OCI-LY1 (cell line): ENCODE results near the gene GPR62.

ENCODE experiments used
- H2AFZ ChIP-seq: fragments of 200-600 bp; sonication (generic), shearing (Covaris generic); 2 replicates; pipeline ENCODE4 v1.6.0; 2014; ENCODE audit warnings: antibody characterized with exemption, mild to moderate bottlenecking, low read length
- H3F3A ChIP-seq: fragments of 200-600 bp; sonication (generic), shearing (Covaris generic); 2 replicates; pipeline ENCODE4 v1.6.0; 2014; ENCODE audit warnings: mild to moderate bottlenecking, antibody characterized with exemption, low read length, moderate library complexity; ENCODE audit not compliant: insufficient read depth
- H3K27ac ChIP-seq: fragments of 200-600 bp; sonication (generic); 2 replicates; pipeline ENCODE4 v1.5.1; 2014; ENCODE audit warnings: low read length, mixed run types, mild to moderate bottlenecking, low read depth; ENCODE audit not compliant: poor library complexity, severe bottlenecking
- H3K27me3 ChIP-seq: fragments of 200-600 bp; sonication (generic); 2 replicates; pipeline ENCODE4 v1.6.0; 2014; ENCODE audit warnings: antibody characterized with exemption, mild to moderate bottlenecking, low read length, moderate library complexity; ENCODE audit not compliant: insufficient read depth
- H3K36me3 ChIP-seq: fragments of 200-600 bp; sonication (generic); 2 replicates; pipeline ENCODE4 v1.6.1; 2014; ENCODE audit warnings: mild to moderate bottlenecking, antibody characterized with exemption, low read length, moderate library complexity, mixed read lengths; ENCODE audit not compliant: insufficient read depth
- H3K4me1 ChIP-seq: fragments of 200-600 bp; sonication (generic); 2 replicates; pipeline ENCODE4 v1.5.1; 2014; ENCODE audit warnings: mild to moderate bottlenecking, low read length, moderate library complexity; ENCODE audit not compliant: insufficient read depth, severe bottlenecking
- H3K4me2 ChIP-seq: fragments of 200-600 bp; sonication (generic), shearing (Covaris generic); 2 replicates; pipeline ENCODE4 v1.6.1; 2014; ENCODE audit warnings: low read length
- H3K4me3 ChIP-seq: fragments of 200-600 bp; sonication (generic); 2 replicates; pipeline ENCODE4 v1.5.1; 2014; ENCODE audit warnings: low read length, low read depth, mild to moderate bottlenecking, mixed read lengths; ENCODE audit not compliant: poor library complexity, severe bottlenecking
- H3K79me2 ChIP-seq: fragments of 200-600 bp; shearing (Covaris generic); 2 replicates; pipeline ENCODE4 v1.6.1; 2016; ENCODE audit warnings: mixed run types, low read length, mixed read lengths; ENCODE audit not compliant: insufficient read depth
- H3K9ac ChIP-seq: fragments of 200-600 bp; sonication (generic), shearing (Covaris generic); 2 replicates; pipeline ENCODE4 v1.6.1; 2014; ENCODE audit warnings: mild to moderate bottlenecking, low read length, mixed read lengths
- H3K9me2 ChIP-seq: fragments of 200-600 bp; sonication (generic), shearing (Covaris generic); 2 replicates; pipeline ENCODE4 v1.6.1; 2014; ENCODE audit warnings: low read depth, mild to moderate bottlenecking, low read length, mixed read lengths
- H3K9me3 ChIP-seq: fragments of 200-600 bp; shearing (Covaris generic); 2 replicates; pipeline ENCODE4 v1.6.1; 2014; ENCODE audit warnings: low read length, mixed read lengths
- H4K20me1 ChIP-seq: fragments of 200-600 bp; sonication (generic), shearing (Covaris generic); 2 replicates; pipeline ENCODE4 v1.6.0; 2016; ENCODE audit warnings: mild to moderate bottlenecking, low read length; ENCODE audit not compliant: insufficient read depth
- EZH2 ChIP-seq: fragments of 200-600 bp; sonication (generic), shearing (Covaris generic); IDR thresholded peaks from 2 replicates; pipeline ENCODE4 v1.8.0; 2017; ENCODE audit warnings: borderline replicate concordance, mixed run types, mild to moderate bottlenecking, antibody characterized with exemption, low read length, moderate library complexity, mixed read lengths
- TF ChIP-seq, protein P1 (sequence below): fragments of 200-600 bp; sonication (generic), shearing (Covaris generic); IDR thresholded peaks from 2 replicates; pipeline ENCODE4 v1.5.1; 2017; ENCODE audit warnings: mild to moderate bottlenecking, antibody characterized with exemption, low read length, moderate library complexity, mixed read lengths

GPR62 gene

DNA sequence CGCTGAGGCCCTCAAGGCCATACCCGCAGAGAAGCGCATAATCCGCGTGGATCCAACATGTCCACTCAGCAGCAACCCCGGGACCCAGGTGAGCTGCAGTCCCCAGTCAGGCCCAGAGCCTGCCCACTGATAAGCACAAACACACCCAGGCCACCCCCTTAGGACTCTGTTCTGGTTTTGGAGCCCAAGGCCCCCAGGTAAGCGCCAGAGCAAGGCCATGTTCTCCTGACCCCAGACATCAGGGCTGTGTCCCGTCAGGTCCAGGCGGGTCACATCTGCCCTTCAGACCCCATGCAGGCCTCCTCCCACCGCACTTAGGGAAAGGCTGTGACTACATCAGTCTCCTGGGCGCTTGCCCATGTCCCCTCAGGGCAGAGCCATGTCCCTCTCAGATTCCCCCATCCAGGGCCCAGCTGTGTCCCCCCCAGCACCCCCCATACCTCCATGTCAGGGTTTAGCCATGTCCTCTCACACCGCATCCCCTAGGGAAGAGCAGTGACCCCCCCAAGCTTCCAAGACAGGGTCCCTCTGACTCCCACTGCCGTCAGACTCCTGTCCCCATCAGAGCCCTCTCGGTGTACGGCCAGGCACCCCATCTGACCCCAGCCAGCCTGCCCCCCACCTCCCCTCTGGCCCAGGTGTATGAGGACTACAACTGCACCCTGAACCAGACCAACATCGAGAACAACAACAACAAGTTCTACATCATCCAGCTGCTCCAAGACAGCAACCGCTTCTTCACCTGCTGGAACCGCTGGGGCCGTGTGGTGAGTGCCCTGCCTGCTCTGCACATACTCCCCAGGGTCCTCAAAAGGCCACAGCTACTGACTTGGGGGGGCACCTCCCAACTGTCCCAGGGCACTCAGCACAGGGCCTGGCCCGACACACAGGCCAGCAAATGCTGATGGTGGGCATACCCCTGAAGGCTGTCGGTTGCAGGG lies 11.5 kb upstream of the GPR62 start:
- no peak for TF ChIP-seq EZH2
- TF ChIP-seq, protein P1, sequence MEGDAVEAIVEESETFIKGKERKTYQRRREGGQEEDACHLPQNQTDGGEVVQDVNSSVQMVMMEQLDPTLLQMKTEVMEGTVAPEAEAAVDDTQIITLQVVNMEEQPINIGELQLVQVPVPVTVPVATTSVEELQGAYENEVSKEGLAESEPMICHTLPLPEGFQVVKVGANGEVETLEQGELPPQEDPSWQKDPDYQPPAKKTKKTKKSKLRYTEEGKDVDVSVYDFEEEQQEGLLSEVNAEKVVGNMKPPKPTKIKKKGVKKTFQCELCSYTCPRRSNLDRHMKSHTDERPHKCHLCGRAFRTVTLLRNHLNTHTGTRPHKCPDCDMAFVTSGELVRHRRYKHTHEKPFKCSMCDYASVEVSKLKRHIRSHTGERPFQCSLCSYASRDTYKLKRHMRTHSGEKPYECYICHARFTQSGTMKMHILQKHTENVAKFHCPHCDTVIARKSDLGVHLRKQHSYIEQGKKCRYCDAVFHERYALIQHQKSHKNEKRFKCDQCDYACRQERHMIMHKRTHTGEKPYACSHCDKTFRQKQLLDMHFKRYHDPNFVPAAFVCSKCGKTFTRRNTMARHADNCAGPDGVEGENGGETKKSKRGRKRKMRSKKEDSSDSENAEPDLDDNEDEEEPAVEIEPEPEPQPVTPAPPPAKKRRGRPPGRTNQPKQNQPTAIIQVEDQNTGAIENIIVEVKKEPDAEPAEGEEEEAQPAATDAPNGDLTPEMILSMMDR: no peak
- Histone ChIP-seq H2AFZ (no peak overlapping the region), H3K79me2 (peaks cover 7% of the 10 kb centered on the region; the same call in 1 of the 2 replicates), H3K9ac (no peak overlapping the region), H3K36me3 (peaks cover 5% of the 10 kb centered on the region; the same call in 1 of the 2 replicates), H3K4me1 (peaks cover 29% of the 10 kb centered on the region), H3K27me3 (no peaks in the 10 kb centered on the region), H3K27ac (no peak overlapping the region), H3K9me3 (no peaks in the 10 kb centered on the region), H3F3A (no peaks in the 10 kb centered on the region), H4K20me1 (no peaks in the 10 kb centered on the region), H3K4me3 (no peak overlapping the region), H3K4me2 (no peak overlapping the region), H3K9me2 (no peaks in the 10 kb centered on the region)

DNA sequence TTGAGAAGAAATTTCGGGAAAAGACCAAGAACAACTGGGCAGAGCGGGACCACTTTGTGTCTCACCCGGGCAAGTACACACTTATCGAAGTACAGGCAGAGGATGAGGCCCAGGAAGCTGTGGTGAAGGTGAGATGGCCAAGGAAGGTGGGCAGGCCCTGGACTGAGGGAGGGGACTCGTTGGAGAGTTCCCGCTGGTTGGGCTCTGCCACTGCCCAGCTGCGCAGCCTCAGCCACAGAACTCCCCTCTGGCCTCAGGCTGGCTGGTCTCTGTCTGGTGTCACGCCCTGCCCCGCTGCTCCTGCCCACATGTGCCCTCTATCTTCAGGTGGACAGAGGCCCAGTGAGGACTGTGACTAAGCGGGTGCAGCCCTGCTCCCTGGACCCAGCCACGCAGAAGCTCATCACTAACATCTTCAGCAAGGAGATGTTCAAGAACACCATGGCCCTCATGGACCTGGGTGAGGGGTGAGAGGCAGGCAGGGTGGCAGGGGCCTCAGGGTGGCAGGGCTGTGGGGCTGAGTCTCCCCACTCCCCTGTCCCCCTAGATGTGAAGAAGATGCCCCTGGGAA lies 10.6 kb upstream of the GPR62 start:
- Histone ChIP-seq H3K9ac (no peak overlapping the region), H3K4me1 (peaks cover 27% of the 10 kb centered on the region), H3F3A (no peaks in the 10 kb centered on the region), H3K27ac (no peak overlapping the region), H3K9me3 (no peaks in the 10 kb centered on the region), H3K27me3 (no peaks in the 10 kb centered on the region), H3K79me2 (peaks cover 7% of the 10 kb centered on the region; the same call in 1 of the 2 replicates), H3K4me2 (no peak overlapping the region), H3K4me3 (no peak overlapping the region), H2AFZ (no peak overlapping the region), H4K20me1 (no peaks in the 10 kb centered on the region), H3K9me2 (no peaks in the 10 kb centered on the region), H3K36me3 (no peaks in the 10 kb centered on the region)
- TF ChIP-seq EZH2: no peak
- TF ChIP-seq, protein P1: no peak

DNA sequence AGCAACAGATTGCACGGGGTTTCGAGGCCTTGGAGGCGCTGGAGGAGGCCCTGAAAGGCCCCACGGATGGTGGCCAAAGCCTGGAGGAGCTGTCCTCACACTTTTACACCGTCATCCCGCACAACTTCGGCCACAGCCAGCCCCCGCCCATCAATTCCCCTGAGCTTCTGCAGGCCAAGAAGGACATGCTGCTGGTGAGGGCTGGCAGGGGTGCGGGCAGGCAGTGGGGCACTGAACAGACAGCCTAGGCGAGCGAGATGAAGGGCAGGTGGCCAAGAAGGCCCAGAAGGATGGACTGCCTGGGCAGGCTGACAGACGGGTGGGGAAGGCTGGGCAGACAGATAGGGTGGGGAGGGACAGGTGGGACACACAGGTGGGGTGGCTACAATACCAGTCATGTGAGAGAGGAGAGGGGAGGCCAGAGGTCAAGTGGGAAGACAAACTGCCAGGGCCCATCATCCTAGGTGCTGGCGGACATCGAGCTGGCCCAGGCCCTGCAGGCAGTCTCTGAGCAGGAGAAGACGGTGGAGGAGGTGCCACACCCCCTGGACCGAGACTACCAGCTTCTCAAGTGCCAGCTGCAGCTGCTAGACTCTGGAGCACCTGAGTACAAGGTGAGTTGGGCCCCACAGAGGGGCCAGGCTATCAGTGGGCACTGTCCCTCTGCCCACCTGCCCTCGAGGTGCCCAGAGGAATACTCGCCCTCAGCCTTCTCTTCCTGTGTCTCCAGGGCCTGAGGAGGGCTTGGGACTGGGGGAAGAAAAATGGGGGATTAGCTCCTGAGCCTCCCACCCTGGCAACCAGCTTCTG lies 9.9 kb upstream of the GPR62 start:
- Histone ChIP-seq H3K27me3 (no peaks in the 10 kb centered on the region), H3K36me3 (no peaks in the 10 kb centered on the region), H3K4me3 (no peak overlapping the region), H3K9ac (no peak overlapping the region), H3K4me2 (no peak overlapping the region), H2AFZ (no peak overlapping the region), H4K20me1 (no peaks in the 10 kb centered on the region), H3K9me2 (no peaks in the 10 kb centered on the region), H3F3A (no peaks in the 10 kb centered on the region), H3K27ac (no peak overlapping the region), H3K79me2 (peaks cover 7% of the 10 kb centered on the region; the same call in 1 of the 2 replicates), H3K4me1 (peaks cover 20% of the 10 kb centered on the region), H3K9me3 (no peaks in the 10 kb centered on the region)
- no peak for TF ChIP-seq EZH2
- TF ChIP-seq, protein P1: no peak
